DOHH2 (cell line): ENCODE measurements around the gene FBXO45.

Source experiments
- H3F3A ChIP-seq: fragments of 200-600 bp; sonication (generic), shearing (Covaris generic); 2 replicates; pipeline ENCODE4 v1.6.0; 2016; ENCODE audit warnings: antibody characterized with exemption, mild to moderate bottlenecking; ENCODE audit not compliant: control insufficient read depth, insufficient read depth
- H3K27ac ChIP-seq: fragments of 200-600 bp; sonication (generic); 2 replicates; pipeline ENCODE4 v1.5.1; 2014; ENCODE audit warnings: low read depth, mild to moderate bottlenecking, low read length, moderate library complexity
- H3K27me3 ChIP-seq: fragments of 200-600 bp; sonication (generic); 2 replicates; pipeline ENCODE4 v1.6.1; 2014; ENCODE audit warnings: mild to moderate bottlenecking, low read length, mixed read lengths; ENCODE audit not compliant: control insufficient read depth
- H3K36me3 ChIP-seq: fragments of 200-600 bp; sonication (generic); 2 replicates; pipeline ENCODE4 v1.6.1; 2014; ENCODE audit warnings: mild to moderate bottlenecking, low read length, moderate library complexity, mixed read lengths; ENCODE audit not compliant: control insufficient read depth
- H3K4me1 ChIP-seq: fragments of 200-600 bp; sonication (generic); 2 replicates; pipeline ENCODE4 v1.6.1; 2014; ENCODE audit warnings: mild to moderate bottlenecking, low read length, mixed read lengths; ENCODE audit not compliant: control insufficient read depth
- H3K4me2 ChIP-seq: fragments of 200-600 bp; sonication (generic); 2 replicates; pipeline ENCODE4 v1.6.0; 2014; ENCODE audit warnings: mild to moderate bottlenecking, low read length, moderate library complexity
- H3K4me3 ChIP-seq: fragments of 200-600 bp; sonication (generic); 2 replicates; pipeline ENCODE4 v1.5.1; 2014; ENCODE audit warnings: mild to moderate bottlenecking, low read length, mixed read lengths
- H3K79me2 ChIP-seq: fragments of 200-600 bp; sonication (generic); 2 replicates; pipeline ENCODE4 v1.6.1; 2014; ENCODE audit warnings: mild to moderate bottlenecking, low read length, mixed read lengths; ENCODE audit not compliant: control insufficient read depth
- H3K9me2 ChIP-seq: fragments of 200-600 bp; sonication (generic); replicated peaks from 2 replicates; pipeline ENCODE4 v1.6.1; 2014; ENCODE audit warnings: mild to moderate bottlenecking, low read length, mixed read lengths; ENCODE audit not compliant: control insufficient read depth
- H3K9me3 ChIP-seq: fragments of 200-600 bp; sonication (generic); 2 replicates; pipeline ENCODE4 v1.6.1; 2014; ENCODE audit warnings: antibody characterized with exemption, low read length, mixed read lengths; ENCODE audit not compliant: control insufficient read depth, insufficient read depth
- H4K20me1 ChIP-seq: fragments of 200-600 bp; sonication (generic); 2 replicates; pipeline ENCODE4 v1.6.0; 2014; ENCODE audit warnings: low read depth, mild to moderate bottlenecking, antibody characterized with exemption, low read length, moderate library complexity; ENCODE audit not compliant: control insufficient read depth, insufficient read depth
- CTCF ChIP-seq: fragments of 200-600 bp; sonication (generic); IDR thresholded peaks from one replicate; pipeline ENCODE4 v1.5.1; 2014; ENCODE audit warnings: antibody characterized with exemption, mild to moderate bottlenecking, low read depth, low read length; ENCODE audit not compliant: poor library complexity, severe bottlenecking
- EZH2phosphoT487 ChIP-seq: fragments of 200-600 bp; sonication (generic); IDR thresholded peaks from 2 replicates; pipeline ENCODE4 v1.6.1; 2017; ENCODE audit warnings: borderline replicate concordance, mild to moderate bottlenecking, antibody characterized with exemption, low read length, moderate library complexity, mixed read lengths

The FBXO45 gene

GRCh38 chr3:196625331-196625730, 56.9 kb downstream of the FBXO45 start:
- Histone ChIP-seq H3F3A (no peaks in the 10 kb centered on the region), H3K27me3 (0 out of 2 replicates have a peak, but pooled peaks cover 2% of the 10 kb centered on the region), H3K4me2 (no peak overlapping the region), H3K36me3 (no peaks in the 10 kb centered on the region), H4K20me1 (no peaks in the 10 kb centered on the region), H3K27ac (no peak overlapping the region), H3K4me3 (no peak overlapping the region), H3K9me2 (no peaks in the 10 kb centered on the region), H3K9me3 (no peaks in the 10 kb centered on the region), H3K79me2 (no peaks in the 10 kb centered on the region), H3K4me1 (0 out of 2 replicates have a peak, but pooled peaks cover 4% of the 10 kb centered on the region)
- TF ChIP-seq EZH2phosphoT487 (no peak), CTCF (no peak)

- H3K9me3 ChIP-seq, result no peaks in the 10 kb centered on the region
- H3K36me3 ChIP-seq, result no peaks in the 10 kb centered on the region
- H4K20me1 ChIP-seq, result no peaks in the 10 kb centered on the region
- no peak overlapping the region for H3K4me3 ChIP-seq
- H3K4me1 ChIP-seq, result peaks cover 18% of the 10 kb centered on the region
- H3K9me2 ChIP-seq, result no peaks in the 10 kb centered on the region
- TF ChIP-seq EZH2phosphoT487 (no peak), CTCF (no peak)
- H3K4me2 ChIP-seq, result no peak overlapping the region
- H3F3A ChIP-seq, result peaks cover 4% of the 10 kb centered on the region; the same call in 1 of the 2 replicates
- 0 out of 2 replicates have a peak, but pooled peaks cover 2% of the 10 kb centered on the region for H3K27me3 ChIP-seq
- no peaks in the 10 kb centered on the region for H3K79me2 ChIP-seq
- H3K27ac ChIP-seq, result no peak overlapping the region
Observed at GRCh38 chr3:196627918-196628231, 59.4 kb downstream of the FBXO45 start.

- H3K27ac ChIP-seq, result no peak overlapping the region
- no peaks in the 10 kb centered on the region for H3K9me2 ChIP-seq
- H3K9me3 ChIP-seq, result no peaks in the 10 kb centered on the region
- H3K4me1 ChIP-seq, result peaks cover 31% of the 10 kb centered on the region
- H3K4me2 ChIP-seq, result no peak overlapping the region
- no peak overlapping the region for H3K4me3 ChIP-seq
- peaks cover 9% of the 10 kb centered on the region for H3K27me3 ChIP-seq
- H3K36me3 ChIP-seq, result no peaks in the 10 kb centered on the region
- TF ChIP-seq CTCF (no peak), EZH2phosphoT487 (no peak)
- peaks cover 4% of the 10 kb centered on the region; the same call in 1 of the 2 replicates for H3F3A ChIP-seq
- no peaks in the 10 kb centered on the region for H3K79me2 ChIP-seq
- H4K20me1 ChIP-seq, result no peaks in the 10 kb centered on the region
Observed at GRCh38 chr3:196629228-196629627, 60.8 kb downstream of the FBXO45 start.

- Histone ChIP-seq H3K27me3 (peaks cover 21% of the 10 kb centered on the region), H3F3A (peaks cover 4% of the 10 kb centered on the region; the same call in 1 of the 2 replicates), H3K4me3 (peak overlapping the region; percentile 84), H3K79me2 (no peaks in the 10 kb centered on the region), H3K4me2 (peak overlapping the region; percentile 81), H3K4me1 (peaks cover 31% of the 10 kb centered on the region), H4K20me1 (no peaks in the 10 kb centered on the region), H3K36me3 (no peaks in the 10 kb centered on the region), H3K9me2 (no peaks in the 10 kb centered on the region), H3K9me3 (no peaks in the 10 kb centered on the region), H3K27ac (peak overlapping the region; percentile 68; the same call in 1 of the 2 replicates)
- TF ChIP-seq EZH2phosphoT487 (no peak), CTCF (no peak)
Observed at GRCh38 chr3:196631682-196632045, 63.2 kb downstream of the FBXO45 start.
